Central memory CD8-positive, alpha-beta T cell (primary cell): ENCODE data around the gene MBD4.

Source experiments
- ATAC-seq: fragments of 150-1000 bp; cut with Tn5 transposase; replicated peaks from 2 replicates; pipeline ENCODE4 v1.10.0; 2022; ENCODE audit warnings: mild to moderate bottlenecking, moderate FRiP score, moderate number of reproducible peaks; ENCODE audit not compliant: poor library complexity, severe bottlenecking; ENCODE audit errors: extremely low read depth
- DNase-seq, 2 donors: peaks; one replicate each; pipeline ENCODE4 v3.0.0; 2021; ENCODE audit warnings: low spot score in 2 of 2
- H3K27ac Mint-ChIP-seq: one replicate; pipeline ENCODE4 v1.8.0; 2022; ENCODE audit warnings: low read depth, mild to moderate bottlenecking, moderate library complexity, mixed read lengths
- H3K27me3 Mint-ChIP-seq: one replicate; pipeline ENCODE4 v1.8.0; 2022; ENCODE audit warnings: mixed read lengths
- H3K36me3 Mint-ChIP-seq: one replicate; pipeline ENCODE4 v1.8.0; 2022; ENCODE audit warnings: mild to moderate bottlenecking, moderate library complexity, mixed read lengths; ENCODE audit not compliant: insufficient read depth
- H3K4me1 Mint-ChIP-seq: one replicate; pipeline ENCODE4 v1.8.0; 2022; ENCODE audit warnings: mixed read lengths
- H3K4me3 Mint-ChIP-seq: one replicate; pipeline ENCODE4 v1.8.0; 2022; ENCODE audit warnings: mild to moderate bottlenecking, moderate library complexity, mixed read lengths
- H3K9me3 Mint-ChIP-seq: one replicate; pipeline ENCODE4 v1.8.0; 2022; ENCODE audit warnings: mixed read lengths

Gene MBD4

DNA sequence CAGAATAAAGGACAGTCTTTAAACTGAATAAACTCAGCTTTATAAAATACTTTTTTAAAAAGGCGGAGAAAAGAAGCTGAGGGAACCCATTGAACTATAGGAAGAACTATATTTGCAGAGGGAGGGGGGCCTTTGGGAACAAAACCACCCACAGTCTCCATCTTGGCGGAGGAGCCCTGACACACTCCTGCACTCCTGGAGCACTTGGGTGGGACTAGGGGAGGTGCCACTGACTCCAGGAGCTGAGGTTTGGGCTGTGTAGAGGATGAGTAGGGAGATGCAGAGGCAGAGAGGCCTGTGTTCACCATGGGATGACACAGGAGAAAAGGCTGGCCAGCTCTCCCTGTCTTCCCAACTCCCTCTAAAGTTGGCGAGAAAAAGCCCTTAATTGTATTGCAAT is 36.1 kb upstream of the MBD4 start:
- H3K27ac Mint-ChIP-seq = no peak overlapping the region
- no peak for DNase-seq
- no peaks in the 10 kb centered on the region for H3K27me3 Mint-ChIP-seq
- peaks cover 13% of the 10 kb centered on the region for H3K36me3 Mint-ChIP-seq
- H3K4me3 Mint-ChIP-seq = no peak overlapping the region
- no peaks in the 10 kb centered on the region for H3K4me1 Mint-ChIP-seq
- ATAC-seq = no peak
- H3K9me3 Mint-ChIP-seq = no peaks in the 10 kb centered on the region

DNA sequence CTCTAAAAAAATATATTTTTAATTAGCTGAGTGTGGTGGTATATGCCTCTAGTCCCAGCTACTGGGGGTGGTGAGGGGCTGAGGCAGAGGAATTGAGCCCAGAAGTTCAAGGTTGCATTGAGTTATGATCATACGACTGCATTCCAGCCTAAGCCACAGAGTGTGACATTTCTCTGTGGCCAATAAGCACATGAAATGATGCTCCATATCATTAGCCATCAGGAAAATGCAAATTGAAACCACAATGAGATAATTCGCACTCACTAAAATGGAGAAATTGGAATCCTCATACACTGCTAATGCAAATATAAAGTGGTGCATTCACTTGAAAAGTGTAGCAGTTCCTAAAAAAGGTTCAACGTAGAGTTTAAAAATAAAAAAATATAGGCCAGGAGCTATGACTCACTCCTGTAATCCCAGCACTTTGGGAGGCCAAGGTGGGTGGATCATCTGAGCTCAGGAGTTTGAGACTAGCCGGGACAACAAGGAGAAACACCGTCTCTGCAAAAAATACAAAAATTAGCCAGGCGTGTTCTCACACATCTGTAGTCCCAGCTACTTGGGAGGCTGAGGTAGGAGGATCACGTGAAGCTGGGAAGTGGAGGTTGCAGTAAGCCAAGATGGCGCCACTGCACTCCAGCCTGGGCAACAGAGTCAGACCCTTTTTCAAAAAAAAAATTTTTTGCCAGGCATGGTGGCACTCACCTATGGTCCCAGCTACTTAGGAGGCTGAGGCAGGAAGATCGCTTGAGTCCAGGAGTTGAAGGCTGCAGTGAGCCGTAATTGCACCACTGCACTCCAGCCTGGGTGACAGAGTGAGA is 35.4 kb upstream of the MBD4 start:
- H3K4me1 Mint-ChIP-seq = no peaks in the 10 kb centered on the region

DNA sequence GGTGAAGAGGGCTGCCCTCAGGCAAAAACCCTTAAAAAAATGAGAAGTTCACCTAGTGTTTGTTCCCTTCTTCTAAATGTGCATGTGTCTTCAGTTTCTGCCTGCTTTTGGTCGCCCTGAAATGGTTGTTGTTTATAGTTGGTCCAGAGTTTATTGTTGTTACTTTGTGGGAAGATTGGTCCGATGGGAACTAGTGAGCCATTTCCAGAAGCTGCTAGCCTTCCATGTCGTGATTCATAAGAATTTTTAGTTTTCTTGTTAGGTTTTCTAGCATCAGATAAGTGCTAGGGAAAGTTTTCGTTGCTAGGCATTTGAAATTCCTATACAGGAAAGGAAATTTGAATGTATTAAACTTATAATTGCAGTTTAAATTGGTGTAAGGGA is 34.0 kb upstream of the MBD4 start:
- Mint-ChIP-seq H3K9me3 (no peaks in the 10 kb centered on the region), H3K27me3 (no peaks in the 10 kb centered on the region), H3K27ac (no peak overlapping the region), H3K4me1 (no peaks in the 10 kb centered on the region), H3K36me3 (peaks cover 13% of the 10 kb centered on the region), H3K4me3 (no peak overlapping the region)
- ATAC-seq (no peak), DNase-seq (no peak)

More for the DNA sequence above, 35.4 kb upstream of the MBD4 start:
- H3K9me3 Mint-ChIP-seq = no peaks in the 10 kb centered on the region
- H3K4me3 Mint-ChIP-seq = no peak overlapping the region
- ATAC-seq (no peak), DNase-seq (no peak)
- no peaks in the 10 kb centered on the region for H3K27me3 Mint-ChIP-seq
- peaks cover 13% of the 10 kb centered on the region for H3K36me3 Mint-ChIP-seq
- no peak overlapping the region for H3K27ac Mint-ChIP-seq

- no peaks in the 10 kb centered on the region for H3K9me3 Mint-ChIP-seq
- no peaks in the 10 kb centered on the region for H3K4me1 Mint-ChIP-seq
- H3K4me3 Mint-ChIP-seq = no peak overlapping the region
Observed at GRCh38 chr3:129473067-129473768, 33.5 kb upstream of the MBD4 start.

DNA sequence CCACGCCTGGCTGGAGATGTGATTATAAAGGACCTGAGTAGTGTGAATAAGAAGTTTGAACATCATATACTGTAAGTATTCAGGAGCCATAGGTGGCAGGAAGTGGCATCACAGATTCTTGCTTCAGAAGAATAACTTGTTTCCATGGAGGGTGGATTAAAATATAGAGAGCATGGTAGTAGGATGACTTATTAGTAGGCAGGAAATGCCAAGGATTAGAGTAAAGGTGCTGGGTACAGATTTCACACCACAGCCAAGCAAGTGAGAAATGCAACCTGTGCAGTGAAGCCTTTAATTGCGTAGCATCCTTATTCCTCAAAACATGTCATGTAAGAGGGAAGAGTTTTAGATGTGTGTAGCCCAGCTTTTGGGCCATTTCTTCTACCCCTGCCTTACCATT is 31.1 kb upstream of the MBD4 start:
- ATAC-seq (no peak), DNase-seq (no peak)
- H3K36me3 Mint-ChIP-seq = peaks cover 8% of the 10 kb centered on the region
- H3K27me3 Mint-ChIP-seq = no peaks in the 10 kb centered on the region
- no peaks in the 10 kb centered on the region for H3K9me3 Mint-ChIP-seq
- H3K4me1 Mint-ChIP-seq = no peaks in the 10 kb centered on the region
- no peak overlapping the region for H3K27ac Mint-ChIP-seq
- H3K4me3 Mint-ChIP-seq = no peak overlapping the region

More at GRCh38 chr3:129473067-129473768, 33.5 kb upstream of the MBD4 start:
- DNase-seq (no peak), ATAC-seq (no peak)
- no peaks in the 10 kb centered on the region for H3K27me3 Mint-ChIP-seq
- peaks cover 15% of the 10 kb centered on the region for H3K36me3 Mint-ChIP-seq
- no peak overlapping the region for H3K27ac Mint-ChIP-seq

GRCh38 chr3:129469026-129469425 is 29.3 kb upstream of the MBD4 start:
- H3K4me3 Mint-ChIP-seq = no peak overlapping the region
- no peaks in the 10 kb centered on the region for H3K4me1 Mint-ChIP-seq
- H3K36me3 Mint-ChIP-seq = peaks cover 14% of the 10 kb centered on the region

GRCh38 chr3:129467932-129468331 is 28.2 kb upstream of the MBD4 start:
- DNase-seq (no peak), ATAC-seq (no peak)
- H3K4me1 Mint-ChIP-seq = no peaks in the 10 kb centered on the region
- no peaks in the 10 kb centered on the region for H3K9me3 Mint-ChIP-seq
- H3K27ac Mint-ChIP-seq = no peak overlapping the region
- H3K4me3 Mint-ChIP-seq = no peak overlapping the region
- no peaks in the 10 kb centered on the region for H3K27me3 Mint-ChIP-seq
- peaks cover 11% of the 10 kb centered on the region for H3K36me3 Mint-ChIP-seq

More at GRCh38 chr3:129469026-129469425, 29.3 kb upstream of the MBD4 start:
- no peak for ATAC-seq
- H3K9me3 Mint-ChIP-seq = no peaks in the 10 kb centered on the region
- H3K27ac Mint-ChIP-seq = no peak overlapping the region
- no peak for DNase-seq
- H3K27me3 Mint-ChIP-seq = no peaks in the 10 kb centered on the region

GRCh38 chr3:129463716-129464115 is 24.0 kb upstream of the MBD4 start:
- DNase-seq = no peak
- H3K9me3 Mint-ChIP-seq = no peaks in the 10 kb centered on the region
- no peak overlapping the region for H3K27ac Mint-ChIP-seq
- no peak for ATAC-seq
- H3K4me1 Mint-ChIP-seq = no peaks in the 10 kb centered on the region
- H3K36me3 Mint-ChIP-seq = peaks cover 9% of the 10 kb centered on the region
- no peaks in the 10 kb centered on the region for H3K27me3 Mint-ChIP-seq
- H3K4me3 Mint-ChIP-seq = no peak overlapping the region

- no peaks in the 10 kb centered on the region for H3K9me3 Mint-ChIP-seq
- H3K4me3 Mint-ChIP-seq = no peak overlapping the region
- H3K27ac Mint-ChIP-seq = no peak overlapping the region
- ATAC-seq (no peak), DNase-seq (no peak)
- no peaks in the 10 kb centered on the region for H3K4me1 Mint-ChIP-seq
- no peaks in the 10 kb centered on the region for H3K27me3 Mint-ChIP-seq
- peaks cover 6% of the 10 kb centered on the region for H3K36me3 Mint-ChIP-seq
Observed at GRCh38 chr3:129463094-129463493, 23.3 kb upstream of the MBD4 start.

DNA sequence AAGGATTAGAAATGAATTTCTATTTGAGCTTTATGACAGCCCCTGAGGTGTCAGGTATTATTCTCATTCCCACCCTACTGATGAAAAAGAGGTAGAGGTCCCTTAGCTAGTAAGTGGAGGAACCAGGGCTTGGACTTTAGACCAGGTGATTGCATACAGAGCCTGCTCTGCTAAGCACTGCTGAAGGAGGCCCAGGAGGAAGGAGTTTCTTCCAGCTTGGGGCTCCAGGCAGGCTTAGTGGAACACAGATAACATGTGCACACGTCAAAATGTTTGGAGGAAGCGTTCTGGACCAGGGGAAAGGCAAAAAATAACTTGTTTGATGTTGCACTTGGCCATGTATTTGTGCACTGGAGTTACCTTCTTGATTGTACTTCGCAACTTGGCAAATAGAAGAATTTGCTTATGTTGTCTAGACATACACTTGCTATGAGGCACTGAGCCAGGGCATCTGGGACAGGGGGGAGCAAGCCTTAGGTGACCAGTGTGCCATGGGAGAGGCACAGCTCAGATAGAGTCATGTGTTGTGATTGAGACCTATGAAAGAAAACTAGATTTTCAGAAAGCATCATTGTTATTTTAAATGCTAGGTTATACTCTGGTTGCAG is 22.7 kb upstream of the MBD4 start:
- ATAC-seq (no peak), DNase-seq (no peak)
- no peaks in the 10 kb centered on the region for H3K9me3 Mint-ChIP-seq
- peaks cover 6% of the 10 kb centered on the region for H3K36me3 Mint-ChIP-seq
- no peaks in the 10 kb centered on the region for H3K27me3 Mint-ChIP-seq
- H3K27ac Mint-ChIP-seq = no peak overlapping the region
- H3K4me1 Mint-ChIP-seq = no peaks in the 10 kb centered on the region
- no peak overlapping the region for H3K4me3 Mint-ChIP-seq

DNA sequence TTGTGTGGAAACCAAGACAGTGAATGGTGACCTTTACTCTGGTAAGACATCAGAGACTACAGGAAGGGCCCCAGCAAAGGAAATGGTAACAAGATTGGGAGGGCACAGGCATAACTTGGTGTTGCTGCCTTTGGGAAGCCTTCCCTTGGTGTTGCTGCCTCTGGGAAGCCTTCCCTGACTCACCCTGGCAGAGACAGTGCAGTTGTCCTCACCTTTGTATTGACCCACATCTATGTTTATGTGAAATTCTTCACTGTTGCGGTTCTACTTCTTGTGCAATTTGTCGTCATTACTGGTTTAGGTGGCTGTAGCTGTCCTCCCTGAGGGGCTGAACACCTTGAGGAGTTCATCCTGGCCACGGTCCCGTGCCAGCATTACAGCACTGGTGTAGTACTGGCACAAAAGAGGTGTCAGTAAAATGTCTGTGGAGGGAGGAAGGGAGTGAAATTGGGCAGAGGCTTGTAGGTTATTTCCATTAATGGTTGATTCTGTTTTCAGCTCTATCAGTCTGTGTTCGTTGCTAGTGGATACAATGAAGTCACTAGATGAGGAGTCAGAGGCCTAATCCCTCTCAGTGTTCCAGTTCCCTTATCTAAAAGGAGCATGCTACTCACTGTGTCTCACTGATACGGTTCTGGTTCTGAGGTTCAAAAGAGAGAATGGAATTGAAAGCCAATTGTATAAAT is 21.9 kb upstream of the MBD4 start:
- no peak for DNase-seq
- no peaks in the 10 kb centered on the region for H3K27me3 Mint-ChIP-seq
- no peaks in the 10 kb centered on the region for H3K9me3 Mint-ChIP-seq
- no peak for ATAC-seq
- peaks cover 6% of the 10 kb centered on the region for H3K36me3 Mint-ChIP-seq
- no peak overlapping the region for H3K27ac Mint-ChIP-seq
- H3K4me3 Mint-ChIP-seq = no peak overlapping the region
- no peaks in the 10 kb centered on the region for H3K4me1 Mint-ChIP-seq

DNA sequence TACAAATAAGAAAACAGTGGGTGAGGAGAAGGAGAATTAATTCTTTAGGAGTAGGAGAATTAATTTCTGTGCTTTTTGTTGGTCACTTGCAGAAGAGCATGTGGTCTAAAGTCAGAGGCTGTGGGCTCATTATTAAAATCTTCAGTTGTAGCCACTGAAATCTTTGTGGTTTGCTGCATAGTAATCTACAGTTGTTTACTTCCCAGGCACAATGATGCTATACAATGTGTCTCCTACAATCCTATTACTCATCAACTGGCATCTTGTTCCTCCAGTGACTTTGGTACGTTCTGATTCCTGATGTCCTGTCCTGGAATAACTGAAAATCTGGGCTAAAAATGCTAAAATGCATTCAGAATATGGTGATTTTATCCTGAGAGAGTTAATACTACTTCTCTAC is 21.3 kb upstream of the MBD4 start:
- Mint-ChIP-seq H3K4me1 (no peaks in the 10 kb centered on the region), H3K4me3 (no peak overlapping the region), H3K27ac (no peak overlapping the region), H3K36me3 (peaks cover 6% of the 10 kb centered on the region), H3K27me3 (no peaks in the 10 kb centered on the region), H3K9me3 (no peaks in the 10 kb centered on the region)
- DNase-seq (no peak), ATAC-seq (no peak)
